ENCODE measurements around the gene COQ4. TPM values are rescaled to one million over a fixed set of nuclear protein-coding genes. Genes with fewer than 3 reads are reported as not detected.

COQ4 gene
- total and polyA plus RNA-seq, 2 donors = 23.1 to 41.6 TPM

DNA sequence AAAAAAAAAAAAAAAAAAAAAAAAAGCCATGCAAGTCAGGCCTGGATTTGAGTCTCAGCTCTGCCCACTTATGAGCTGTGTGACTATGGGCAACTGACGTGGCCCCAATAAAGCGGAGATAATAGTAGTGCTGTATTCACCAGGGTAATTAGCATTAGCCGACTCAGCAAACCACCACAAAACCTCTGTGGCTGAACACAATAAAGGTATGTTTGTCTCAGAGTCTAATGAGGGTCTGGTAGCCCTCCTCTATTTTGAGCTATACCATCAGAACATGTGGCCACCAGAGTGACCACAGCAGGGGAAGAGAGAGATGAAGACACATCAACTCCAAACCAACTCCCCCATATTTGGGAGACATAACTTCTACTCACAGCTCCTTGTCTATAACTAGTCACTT lies 30.6 kb upstream of the COQ4 start:
- no peak for DNase-seq (ENCODE audit: extremely low spot score)
- Histone ChIP-seq H3K36me3 (ENCODE audit: insufficient read depth) (no peaks in the 10 kb centered on the region), H3K4me1 (ENCODE audit: insufficient read depth) (no peaks in the 10 kb centered on the region), H3K4me3 (ENCODE audit: low read depth, low read length) (no peak overlapping the region), H3K27ac (ENCODE audit: low read depth) (no peak overlapping the region)
- 90% methylated on average over 3 of the region's 3 CpGs for WGBS

DNA sequence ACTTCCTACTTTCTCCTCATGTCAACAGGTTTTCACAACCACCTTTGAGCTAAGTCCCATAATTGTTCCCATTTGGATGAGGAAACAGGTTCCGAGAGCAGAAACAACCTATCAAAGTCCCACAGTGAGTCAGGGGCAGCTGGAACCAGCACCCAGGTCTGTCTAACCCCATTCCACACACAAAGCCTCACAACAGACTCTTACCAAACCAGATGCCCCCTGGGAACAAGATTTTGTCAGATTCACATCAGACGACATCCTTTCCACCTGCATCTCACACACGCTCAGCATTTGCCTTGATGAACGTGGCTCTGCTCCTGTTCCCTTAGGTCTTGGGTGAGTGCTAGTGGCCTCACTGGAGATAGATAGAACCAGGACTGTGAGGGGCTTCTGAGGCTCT lies 29.5 kb upstream of the COQ4 start:
- H3K27ac ChIP-seq (ENCODE audit: low read depth) = no peak overlapping the region
- no peak overlapping the region for H3K4me3 ChIP-seq (ENCODE audit: low read depth, low read length)
- DNase-seq (ENCODE audit: extremely low spot score) = no peak
- no peaks in the 10 kb centered on the region for H3K36me3 ChIP-seq (ENCODE audit: insufficient read depth)
- no peaks in the 10 kb centered on the region for H3K4me1 ChIP-seq (ENCODE audit: insufficient read depth)
- 91% methylated on average over 4 of the region's 4 CpGs for WGBS

DNA sequence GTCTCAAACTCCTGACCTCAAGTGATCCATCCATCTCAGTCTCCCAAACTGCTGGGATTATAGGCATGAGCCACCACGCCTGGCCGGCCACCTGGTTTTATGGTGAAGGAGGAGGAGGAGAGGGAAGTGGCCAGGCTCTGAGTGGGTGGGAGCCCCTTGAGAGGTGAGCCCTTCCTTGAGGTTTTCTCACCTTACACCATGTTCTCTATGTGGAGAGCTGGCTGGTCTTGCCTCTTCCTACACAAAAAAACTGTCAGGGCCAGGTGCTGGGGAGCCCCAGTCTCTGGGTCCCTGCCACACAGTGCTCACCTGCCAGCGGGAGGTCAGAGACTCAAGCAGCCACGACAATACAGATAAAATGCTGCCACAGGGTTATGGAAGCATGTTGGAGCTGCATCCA lies 28.5 kb upstream of the COQ4 start:
- no peak for DNase-seq (ENCODE audit: extremely low spot score)
- Histone ChIP-seq H3K4me1 (ENCODE audit: insufficient read depth) (no peaks in the 10 kb centered on the region), H3K36me3 (ENCODE audit: insufficient read depth) (no peaks in the 10 kb centered on the region), H3K4me3 (ENCODE audit: low read depth, low read length) (no peak overlapping the region), H3K27ac (ENCODE audit: low read depth) (no peak overlapping the region)
- WGBS = 90% methylated on average over 4 of the region's 4 CpGs

DNA sequence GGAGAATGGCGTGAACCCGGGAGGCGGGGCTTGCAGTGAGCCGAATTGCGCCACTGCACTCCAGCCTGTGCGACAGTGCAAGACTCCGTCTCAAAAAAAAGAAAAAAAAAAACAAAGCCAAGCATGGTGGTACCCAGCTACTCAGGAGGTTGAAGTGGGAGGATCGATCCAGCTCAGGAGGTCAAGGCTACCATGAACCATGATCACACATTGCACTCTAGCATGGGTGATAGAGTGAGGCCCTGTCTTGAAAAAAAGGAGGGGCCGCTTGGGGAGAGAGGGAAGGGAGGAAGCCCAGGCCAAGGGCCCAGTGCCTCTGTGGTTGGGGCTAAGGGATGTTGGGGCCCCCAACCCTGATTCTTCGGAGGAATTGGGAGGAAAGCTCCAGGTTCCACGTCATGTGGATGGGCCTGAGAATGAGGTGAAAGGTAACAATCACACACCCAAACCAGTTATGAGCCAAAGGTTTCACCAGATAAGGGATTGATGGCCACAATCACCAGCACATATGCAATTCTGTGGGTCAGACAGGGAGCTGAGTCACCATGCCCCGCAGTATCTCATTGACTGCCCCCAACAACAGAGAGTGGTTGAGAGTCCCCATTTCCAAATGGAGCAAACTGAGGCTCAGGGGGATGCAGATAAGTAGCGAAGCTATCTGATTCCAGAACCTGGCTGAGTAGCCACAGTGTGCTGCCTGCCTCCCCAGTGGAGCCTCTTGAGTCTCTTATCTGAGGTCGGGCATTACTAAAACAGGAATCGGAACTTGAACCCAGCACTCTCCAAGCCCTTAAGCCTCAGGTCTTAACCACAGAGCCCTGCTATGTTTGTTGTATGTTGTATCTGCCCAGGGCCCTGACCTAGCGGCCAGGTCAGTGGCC lies 26.1 kb upstream of the COQ4 start:
- Histone ChIP-seq H3K27ac (ENCODE audit: low read depth) (no peak overlapping the region), H3K36me3 (ENCODE audit: insufficient read depth) (no peaks in the 10 kb centered on the region), H3K4me1 (ENCODE audit: insufficient read depth) (no peaks in the 10 kb centered on the region), H3K4me3 (ENCODE audit: low read depth, low read length) (no peak overlapping the region)
- WGBS = 88% methylated on average over 16 of the region's 16 CpGs
- DNase-seq (ENCODE audit: extremely low spot score) = no peak

DNA sequence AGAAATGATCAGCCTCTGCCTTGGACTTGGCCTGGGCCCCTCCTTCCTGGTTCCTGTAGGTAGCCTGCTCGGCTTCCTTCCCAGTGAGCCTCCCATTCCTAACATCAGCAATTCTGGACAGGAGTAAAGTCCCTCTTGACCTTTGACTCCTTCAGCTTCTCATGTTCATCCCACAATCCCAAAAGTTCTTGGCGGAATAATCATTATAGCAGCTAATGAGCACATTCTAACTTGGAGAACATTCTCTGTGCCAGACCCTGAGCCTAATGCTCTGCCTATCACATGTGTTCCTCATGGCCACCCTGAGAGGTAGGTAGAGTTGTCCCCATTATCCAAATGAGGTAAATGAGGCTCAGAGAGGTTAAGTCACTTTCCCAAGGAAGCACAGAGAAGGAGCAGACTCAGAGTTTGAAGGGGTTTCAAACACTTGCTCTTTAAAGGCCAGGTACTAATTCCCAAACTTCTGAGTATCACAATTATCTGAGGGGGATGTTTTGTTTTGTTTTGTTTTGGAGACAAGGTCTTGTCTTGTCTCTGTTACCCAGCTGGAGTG lies 25.3 kb upstream of the COQ4 start:
- H3K4me1 ChIP-seq (ENCODE audit: insufficient read depth) = no peaks in the 10 kb centered on the region
- DNase-seq (ENCODE audit: extremely low spot score) = no peak
- H3K27ac ChIP-seq (ENCODE audit: low read depth) = no peak overlapping the region
- no peaks in the 10 kb centered on the region for H3K36me3 ChIP-seq (ENCODE audit: insufficient read depth)
- H3K4me3 ChIP-seq (ENCODE audit: low read depth, low read length) = no peak overlapping the region
- WGBS = 86% methylated on average over 2 of the region's 2 CpGs

DNA sequence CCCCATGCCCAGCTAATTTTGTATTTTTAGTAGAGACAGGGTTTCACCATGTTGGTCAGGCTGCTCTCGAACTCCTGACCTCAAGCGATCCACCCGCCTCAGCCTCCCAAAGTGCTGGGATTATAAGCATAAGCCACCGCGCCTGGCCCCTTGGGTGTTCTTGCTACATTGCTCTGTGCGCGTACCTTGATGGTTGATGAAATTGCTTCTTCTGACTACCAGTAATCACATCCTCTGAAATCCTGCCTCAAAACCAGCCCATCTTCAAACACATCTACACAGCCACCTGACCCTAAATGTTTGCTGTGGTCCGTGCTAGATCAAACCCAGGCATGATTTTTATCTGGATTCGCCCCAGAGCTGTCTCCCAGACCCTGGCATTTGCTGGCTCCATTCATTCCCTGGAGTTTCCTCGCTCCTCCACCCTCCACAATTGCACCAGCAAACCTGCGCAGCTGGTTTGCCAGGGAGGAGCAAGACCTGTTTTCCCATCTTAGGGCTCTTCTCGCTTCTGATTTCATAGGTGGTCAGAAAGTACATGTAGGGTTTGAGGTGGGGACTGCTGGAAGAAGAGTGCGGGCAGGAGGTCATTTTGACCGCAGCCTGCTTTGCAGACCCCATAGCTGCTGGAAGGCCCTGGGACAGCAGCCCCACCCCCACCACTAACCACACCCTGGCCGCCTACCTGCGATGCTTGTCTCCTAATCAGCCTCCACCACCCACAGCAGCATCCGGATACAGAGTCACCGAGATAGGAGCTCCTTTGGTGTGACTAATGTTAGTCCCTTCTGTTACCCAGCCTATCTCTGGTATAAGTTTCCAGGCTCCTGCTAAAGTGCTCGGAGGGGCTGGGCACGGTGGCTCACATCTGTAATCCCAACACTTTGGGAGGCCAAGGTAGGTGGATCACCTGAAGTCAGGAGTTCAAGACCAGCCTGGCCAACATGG lies 23.8 kb upstream of the COQ4 start:
- 87% methylated on average over 20 of the region's 20 CpGs for WGBS
- H3K27ac ChIP-seq (ENCODE audit: low read depth) = no peak overlapping the region
- no peaks in the 10 kb centered on the region for H3K36me3 ChIP-seq (ENCODE audit: insufficient read depth)
- DNase-seq (ENCODE audit: extremely low spot score) = no peak
- H3K4me3 ChIP-seq (ENCODE audit: low read depth, low read length) = no peak overlapping the region
- H3K4me1 ChIP-seq (ENCODE audit: insufficient read depth) = no peaks in the 10 kb centered on the region

DNA sequence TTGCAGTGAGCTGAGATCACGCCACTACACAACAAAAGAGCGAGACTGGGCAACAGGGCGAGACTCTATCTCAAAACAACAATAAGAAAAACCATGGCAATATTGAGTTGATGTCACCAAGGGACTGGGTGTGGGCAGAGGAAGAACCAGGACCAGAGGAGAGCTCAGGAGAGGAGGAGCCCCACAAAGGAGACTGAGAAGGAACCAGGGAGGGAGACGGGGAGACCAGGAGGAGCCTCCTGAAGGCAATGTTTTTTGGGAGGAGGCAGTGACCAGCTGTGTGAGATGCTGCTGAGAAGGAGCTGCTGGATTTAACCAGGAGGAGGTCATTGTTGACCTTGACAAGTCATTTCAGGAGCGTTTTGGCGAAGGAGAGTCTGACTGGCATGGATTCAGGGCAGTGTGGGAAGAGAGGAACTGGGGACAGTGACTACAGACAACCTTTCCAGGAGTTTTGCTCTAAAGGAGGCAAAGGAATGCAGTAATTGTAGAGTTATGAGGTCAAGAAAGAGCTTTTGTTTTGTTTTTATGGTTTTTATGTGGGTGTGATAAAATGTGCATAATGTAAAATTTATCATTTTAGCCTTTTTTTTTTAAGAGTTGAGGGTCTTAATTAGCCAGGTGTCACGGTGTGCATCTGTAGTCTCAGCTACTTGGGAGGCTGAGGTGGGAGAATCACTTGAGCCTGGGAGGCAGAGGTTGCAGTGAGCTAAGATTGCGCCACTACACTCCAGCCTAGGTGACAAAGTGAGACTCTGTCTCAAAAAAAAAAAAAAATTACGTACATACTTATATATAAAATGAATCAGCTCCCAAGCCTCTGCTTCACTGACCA lies 18.3 kb upstream of the COQ4 start:
- Histone ChIP-seq H3K4me1 (ENCODE audit: insufficient read depth) (no peaks in the 10 kb centered on the region), H3K4me3 (ENCODE audit: low read depth, low read length) (no peak overlapping the region), H3K27ac (ENCODE audit: low read depth) (no peak overlapping the region), H3K36me3 (ENCODE audit: insufficient read depth) (peaks cover 2% of the 10 kb centered on the region)
- WGBS = 79% methylated on average over 9 of the region's 9 CpGs
- DNase-seq (ENCODE audit: extremely low spot score) = no peak

DNA sequence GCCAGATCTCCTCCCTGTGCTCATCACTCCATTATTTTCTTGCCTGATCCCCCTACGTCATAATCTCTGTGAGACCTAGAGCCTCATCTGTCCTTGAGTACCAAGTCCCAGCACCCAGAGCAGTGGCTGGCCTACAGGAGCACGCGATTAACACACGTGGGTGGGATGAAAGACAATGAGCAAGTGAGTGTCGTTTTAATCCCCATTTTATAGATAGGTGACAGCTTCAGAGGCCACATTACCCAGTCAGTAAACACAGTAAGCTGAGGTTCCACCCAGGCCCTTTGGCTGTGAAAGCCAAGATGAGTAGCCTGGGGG lies 17.7 kb upstream of the COQ4 start:
- DNase-seq (ENCODE audit: extremely low spot score) = no peak
- Histone ChIP-seq H3K4me1 (ENCODE audit: insufficient read depth) (no peaks in the 10 kb centered on the region), H3K27ac (ENCODE audit: low read depth) (no peak overlapping the region), H3K36me3 (ENCODE audit: insufficient read depth) (peaks cover 2% of the 10 kb centered on the region), H3K4me3 (ENCODE audit: low read depth, low read length) (no peak overlapping the region)
- 60% methylated on average over 5 of the region's 5 CpGs for WGBS

DNA sequence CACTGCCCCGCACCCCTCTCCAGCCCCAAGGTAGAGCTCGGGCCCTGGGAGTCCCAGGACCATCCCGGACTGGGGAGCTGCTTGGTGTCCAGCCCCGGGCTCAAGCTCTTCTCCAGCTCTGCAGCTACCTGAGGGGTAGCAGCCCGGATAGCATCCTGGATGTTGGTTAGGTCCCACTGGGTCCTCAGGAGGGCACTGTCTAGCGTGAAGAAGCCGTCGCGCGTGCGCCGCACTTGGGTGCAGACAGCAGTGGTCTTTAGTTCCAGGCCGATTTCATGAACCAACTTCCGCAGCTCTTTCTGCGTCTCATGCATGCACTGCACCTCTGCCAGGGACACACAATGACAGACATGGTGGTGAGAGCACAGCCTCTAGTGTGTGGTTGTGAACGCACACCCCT lies 13.1 kb upstream of the COQ4 start:
- Histone ChIP-seq H3K27ac (ENCODE audit: low read depth) (no peak overlapping the region), H3K36me3 (ENCODE audit: insufficient read depth) (peaks cover 5% of the 10 kb centered on the region), H3K4me3 (ENCODE audit: low read depth, low read length) (no peak overlapping the region), H3K4me1 (ENCODE audit: insufficient read depth) (no peaks in the 10 kb centered on the region)
- 96% methylated on average over 16 of the region's 16 CpGs for WGBS
- no peak for DNase-seq (ENCODE audit: extremely low spot score)

DNA sequence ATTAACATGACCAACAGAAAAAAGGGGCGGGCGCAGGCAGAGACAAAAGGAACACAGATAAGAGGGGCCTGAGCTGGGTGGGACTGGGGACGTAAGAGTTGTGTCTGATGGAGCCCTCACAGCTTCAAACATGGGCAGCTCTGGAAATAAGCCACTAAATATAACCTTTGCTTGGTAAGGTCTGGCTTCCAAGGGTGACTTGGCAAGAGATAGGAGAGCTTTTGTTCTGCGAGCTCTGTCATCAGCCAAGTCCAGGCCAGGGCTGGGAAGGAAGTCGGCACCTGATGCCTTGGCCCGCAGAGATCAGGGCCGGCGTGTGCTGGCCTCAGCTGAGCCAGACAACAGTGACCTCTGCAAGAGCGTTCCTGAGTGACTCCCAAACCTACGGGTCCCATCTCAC lies 12.2 kb upstream of the COQ4 start:
- H3K27ac ChIP-seq (ENCODE audit: low read depth) = no peak overlapping the region
- no peak overlapping the region for H3K4me3 ChIP-seq (ENCODE audit: low read depth, low read length)
- WGBS = 81% methylated on average over 10 of the region's 10 CpGs
- no peaks in the 10 kb centered on the region for H3K4me1 ChIP-seq (ENCODE audit: insufficient read depth)
- H3K36me3 ChIP-seq (ENCODE audit: insufficient read depth) = peaks cover 5% of the 10 kb centered on the region
- DNase-seq (ENCODE audit: extremely low spot score) = no peak

DNA sequence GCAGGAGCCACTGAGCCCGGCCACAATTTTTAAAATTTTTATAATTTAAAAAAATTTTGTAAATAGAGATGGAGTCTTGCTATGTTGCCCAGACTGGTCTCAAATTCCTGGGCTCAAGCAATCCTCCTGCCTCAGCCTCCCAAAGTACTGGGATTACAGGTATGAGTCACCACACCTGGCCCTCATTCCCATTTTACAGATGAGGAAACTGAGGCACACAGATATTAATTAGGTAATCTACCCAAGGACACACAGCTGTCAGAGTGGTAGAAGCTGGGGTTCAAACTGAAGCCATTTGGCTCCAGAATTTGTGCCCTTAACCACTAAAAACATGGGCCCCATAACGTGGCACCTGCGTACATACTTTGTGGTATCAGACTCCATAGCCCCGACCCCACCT lies 7.9 kb upstream of the COQ4 start:
- no peaks in the 10 kb centered on the region for H3K4me1 ChIP-seq (ENCODE audit: insufficient read depth)
- peaks cover 3% of the 10 kb centered on the region for H3K36me3 ChIP-seq (ENCODE audit: insufficient read depth)
- 93% methylated on average over 4 of the region's 4 CpGs for WGBS
- no peak overlapping the region for H3K4me3 ChIP-seq (ENCODE audit: low read depth, low read length)
- no peak overlapping the region for H3K27ac ChIP-seq (ENCODE audit: low read depth)
- DNase-seq (ENCODE audit: extremely low spot score) = no peak

DNA sequence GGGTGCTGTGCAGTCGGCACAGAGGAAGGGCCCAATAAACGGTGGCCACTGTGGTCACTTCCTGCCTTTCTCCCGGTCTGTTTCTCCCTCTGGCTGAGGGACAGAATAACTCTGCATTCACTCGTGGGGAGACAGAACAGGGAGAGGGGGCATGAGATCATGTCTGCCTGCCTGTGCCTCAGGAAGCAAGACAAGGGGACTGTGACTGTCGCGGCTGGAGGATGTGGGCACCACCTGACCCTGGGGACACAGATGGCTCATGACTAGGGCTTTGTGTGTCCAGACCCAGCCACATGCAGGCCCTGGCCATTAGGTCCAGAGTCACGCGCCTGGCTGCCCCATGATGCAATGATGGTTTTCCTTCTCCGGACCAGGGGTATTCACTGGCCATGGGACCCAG lies 6.2 kb upstream of the COQ4 start:
- 76% methylated on average over 9 of the region's 9 CpGs for WGBS
- DNase-seq (ENCODE audit: extremely low spot score) = no peak
- H3K36me3 ChIP-seq (ENCODE audit: insufficient read depth) = no peaks in the 10 kb centered on the region

DNA sequence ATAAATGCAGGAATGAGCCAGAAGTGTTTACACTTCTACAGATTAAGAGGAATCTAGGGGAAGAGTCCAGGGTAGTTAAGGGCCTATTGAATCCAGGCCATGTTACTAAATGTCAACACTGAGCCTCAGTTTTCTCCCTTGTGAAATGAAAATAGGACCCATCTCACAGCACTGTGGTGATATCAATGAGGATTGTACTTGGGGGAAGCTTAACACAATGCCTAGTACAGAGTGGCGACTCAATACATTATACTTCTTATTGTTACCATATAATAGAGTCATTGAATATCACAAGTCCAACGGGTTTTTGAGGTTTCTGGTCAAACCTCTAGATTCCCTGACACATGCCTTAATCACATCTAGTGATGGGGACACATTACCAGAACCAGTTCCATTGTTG lies 5.0 kb upstream of the COQ4 start:
- Histone ChIP-seq H3K36me3 (ENCODE audit: insufficient read depth) (no peaks in the 10 kb centered on the region), H3K27ac (ENCODE audit: low read depth) (no peak overlapping the region), H3K4me1 (ENCODE audit: insufficient read depth) (no peaks in the 10 kb centered on the region), H3K4me3 (ENCODE audit: low read depth, low read length) (no peak overlapping the region)
- DNase-seq (ENCODE audit: extremely low spot score) = no peak
- WGBS = 70% methylated on average over 2 of the region's 2 CpGs

More for the DNA sequence above, 6.2 kb upstream of the COQ4 start:
- Histone ChIP-seq H3K27ac (ENCODE audit: low read depth) (no peak overlapping the region), H3K4me3 (ENCODE audit: low read depth, low read length) (no peak overlapping the region), H3K4me1 (ENCODE audit: insufficient read depth) (no peaks in the 10 kb centered on the region)
